Stomach (tissue), 9 donors: Measurements from ENCODE around the gene OPCML. TPM values are rescaled to one million over a fixed set of nuclear protein-coding genes. Genes with fewer than 3 reads are reported as not detected.

Source experiments
- DNase-seq, 2 donors: peaks; one replicate each; pipeline versions ENCODE4 v3.0.0 to v3.0.0-alpha.2; 2013 to 2019
- H3K27ac ChIP-seq, 5 donors: fragments of 200-600 bp in 4 of 5; sonication (generic) in 4 of 5; one replicate each; pipeline ENCODE4 v1.5.1; 2013 to 2019; ENCODE audit warnings: mild to moderate bottlenecking in 1 of 5, moderate library complexity in 1 of 5
- H3K27me3 ChIP-seq, 3 donors: fragments of 200-600 bp; sonication (generic); one replicate each; pipeline ENCODE4 v1.5.1; 2017 to 2019; ENCODE audit warnings: mixed run types in 1 of 3
- H3K36me3 ChIP-seq, 4 donors: fragments of 200-600 bp; sonication (generic); 1 replicate in 3 of 4; 2 replicates in 1 of 4; pipeline ENCODE4 v1.5.1; 2016 to 2019
- H3K4me1 ChIP-seq, 4 donors: fragments of 200-600 bp; sonication (generic); one replicate each; pipeline ENCODE4 v1.5.1; 2016 to 2019
- H3K4me3 ChIP-seq, 4 donors: fragments of 200-600 bp; sonication (generic) in 3 of 4; one replicate each; pipeline ENCODE4 v1.5.1; 2016 to 2019; ENCODE audit warnings: mild to moderate bottlenecking in 1 of 4
- H3K9me3 ChIP-seq, 4 donors: fragments of 200-600 bp; sonication (generic); one replicate each; pipeline ENCODE4 v1.5.1; 2016 to 2019
- CTCF ChIP-seq, 7 experiments: fragments of 450-650 bp in 4 of 7; fragments of 200-600 bp in 3 of 7; sonication (generic) in 3 of 7; IDR thresholded peaks; one replicate each; pipeline ENCODE4 v1.5.1; 2016 to 2019; ENCODE audit warnings: antibody characterized with exemption in 7 of 7, control low read depth in 2 of 7, mild to moderate bottlenecking in 1 of 7
- EP300 ChIP-seq: sonication (generic); formaldehyde crosslinking; IDR thresholded peaks from one replicate; pipeline ENCODE4 v1.6.1; 2017; ENCODE audit warnings: antibody characterized with exemption
- POLR2A ChIP-seq, 4 donors: fragments of 450-650 bp; IDR thresholded peaks; one replicate each; pipeline ENCODE4 v1.6.1; 2016; ENCODE audit warnings: antibody characterized with exemption in 4 of 4, control low read depth in 2 of 4, mild to moderate bottlenecking in 1 of 4, moderate library complexity in 1 of 4
- POLR2AphosphoS5 ChIP-seq, 3 donors: sonication (generic); formaldehyde crosslinking; IDR thresholded peaks; one replicate each; pipeline ENCODE4 v1.6.1; 2016; ENCODE audit warnings: antibody characterized with exemption in 3 of 3
- WGBS, 5 donors: extraction: QIAGEN DNeasy Blood & Tissue Kit in 3 of 5; methylation state at CpG; one replicate each; pipeline versions ENCODE4 v1.1.5 to v1.1.7; 2013 to 2018; 5-methylcytosine and 5-hydroxymethylcytosine counted together
- intact Hi-C: fragments of 100-400 bp; cut with DNase I; formaldehyde crosslinking; loops from one replicate; pipeline ENCODE4 v1.15.1; 2023; ENCODE audit warnings: low total_unique reads
- polyA plus RNA-seq, 3 donors: library from polyadenylated mRNA; stranded (reverse); fragments of 200-250 nt; gene quantifications; one replicate each; pipeline ENCODE4 v1.2.3, GENCODE V29; 2013
- total RNA-seq, 5 donors: library from RNA; depleted of rRNA; stranded (reverse); fragments of >200 nt; gene quantifications; one replicate each; pipeline versions ENCODE4 v1.1.0 to v1.2.3, GENCODE V29; 2014 to 2016
- donor health status: healthy with polysubstance abuse.
- donor health status: Bipolar disorder and iron deficiency.
- donor health status: healthy.

OPCML gene
- total and polyA plus RNA-seq, 8 donors, result 0.03 to 0.92 (median 0.55) TPM; not detected in 3

GRCh38 chr11:133216813-133217212 is 315.5 kb downstream of the OPCML start:
- Histone ChIP-seq H3K27me3 (no peaks in the 10 kb centered on the region), H3K9me3 (no peaks in the 10 kb centered on the region), H3K4me3 (no peak overlapping the region), H3K36me3 (no peaks in the 10 kb centered on the region), H3K27ac (no peak overlapping the region), H3K4me1 (no peaks in the 10 kb centered on the region)
- intact Hi-C loops, result no loop called here
- TF ChIP-seq CTCF (IDR thresholded peaks at IDR 0.05) (no peak), POLR2A (IDR thresholded peaks at IDR 0.05) (no peak), POLR2AphosphoS5 (IDR thresholded peaks at IDR 0.05) (no peak), EP300 (no peak)
- no peak for DNase-seq

- H3K27ac ChIP-seq, result no peak overlapping the region
- WGBS, 5 donors, result 61 to 69% (median 65%) methylated on average over 6 to 10 of the region's 10 CpGs
- DNase-seq, result no peak
- no peak overlapping the region for H3K4me3 ChIP-seq
- H3K27me3 ChIP-seq, result no peaks in the 10 kb centered on the region
- intact Hi-C loops, result no loop called here
- no peak for TF ChIP-seq POLR2AphosphoS5 (IDR thresholded peaks at IDR 0.05)
- TF ChIP-seq CTCF (IDR thresholded peaks at IDR 0.05), result no peak
- TF ChIP-seq EP300, result no peak
- no peak for TF ChIP-seq POLR2A (IDR thresholded peaks at IDR 0.05)
- H3K9me3 ChIP-seq, result no peaks in the 10 kb centered on the region
- H3K4me1 ChIP-seq, result no peaks in the 10 kb centered on the region
- no peaks in the 10 kb centered on the region for H3K36me3 ChIP-seq
These were observed 316.6 kb downstream of the OPCML start for GRCh38 chr11:133215596-133216230.

GRCh38 chr11:133214646-133215045 is 317.7 kb downstream of the OPCML start:
- Histone ChIP-seq H3K4me3 (no peak overlapping the region), H3K27me3 (no peaks in the 10 kb centered on the region), H3K4me1 (no peaks in the 10 kb centered on the region), H3K36me3 (no peaks in the 10 kb centered on the region), H3K27ac (no peak overlapping the region), H3K9me3 (no peaks in the 10 kb centered on the region)
- no peak for TF ChIP-seq POLR2A (IDR thresholded peaks at IDR 0.05)
- TF ChIP-seq EP300, result no peak
- TF ChIP-seq POLR2AphosphoS5 (IDR thresholded peaks at IDR 0.05), result no peak
- TF ChIP-seq CTCF (IDR thresholded peaks at IDR 0.05), result no peak
- no peak for DNase-seq
- WGBS, 5 donors, result 48 to 71% (median 62%) methylated on average over 4 of the region's 4 CpGs
- intact Hi-C loops, result no loop called here

- 80 to 90% (median 89%) methylated on average over 8 of the region's 8 CpGs for WGBS, 5 donors
- no peaks in the 10 kb centered on the region for H3K9me3 ChIP-seq
- no peak overlapping the region for H3K4me3 ChIP-seq
- H3K27ac ChIP-seq, result no peak overlapping the region
- TF ChIP-seq POLR2A (IDR thresholded peaks at IDR 0.05), result no peak
- no peak for TF ChIP-seq POLR2AphosphoS5 (IDR thresholded peaks at IDR 0.05)
- no peak for TF ChIP-seq CTCF (IDR thresholded peaks at IDR 0.05)
- no peak for TF ChIP-seq EP300
- no peak for DNase-seq
- no peaks in the 10 kb centered on the region for H3K36me3 ChIP-seq
- intact Hi-C loops, result no loop called here
- no peaks in the 10 kb centered on the region for H3K4me1 ChIP-seq
- H3K27me3 ChIP-seq, result no peaks in the 10 kb centered on the region
These were observed 320.1 kb downstream of the OPCML start for GRCh38 chr11:133212201-133212600.
